Large intestine (tissue), 3 donors: ENCODE measurements around the gene ARHGAP22. TPM values are rescaled to one million over a fixed set of nuclear protein-coding genes. Genes with fewer than 3 reads are reported as not detected.
A peak's percentile ranks its signal among the peaks of the same experiment; 100 is the strongest.

ENCODE experiments used
- DNase-seq, 2 donors: peaks; one replicate each; pipeline versions ENCODE4 v3.0.0 to v3.0.0-alpha.2; 2013
- H3K27ac ChIP-seq: one replicate; pipeline ENCODE4 v1.5.1; 2013; ENCODE audit warnings: low read length
- H3K27me3 ChIP-seq: 2 replicates; pipeline ENCODE4 v1.6.1; 2013; ENCODE audit warnings: low read length; ENCODE audit not compliant: control insufficient read depth, insufficient read depth
- H3K36me3 ChIP-seq: 2 replicates; pipeline ENCODE4 v1.6.1; 2013; ENCODE audit warnings: low read length; ENCODE audit not compliant: control insufficient read depth, insufficient read depth
- H3K4me1 ChIP-seq: one replicate; pipeline ENCODE4 v1.6.1; 2013; ENCODE audit warnings: low read length; ENCODE audit not compliant: control insufficient read depth, insufficient read depth
- H3K4me3 ChIP-seq: one replicate; pipeline ENCODE4 v1.5.1; 2013; ENCODE audit warnings: low read length
- H3K9me3 ChIP-seq: one replicate; pipeline ENCODE4 v1.6.1; 2013; ENCODE audit warnings: mild to moderate bottlenecking, low read depth, low read length, moderate library complexity; ENCODE audit not compliant: control insufficient read depth
- whole genome bisulfite sequencing: methylation state at CpG from one replicate; pipeline ENCODE4 v1.1.5; 2013; ENCODE audit warnings: low lambda C conversion rate; ENCODE audit not compliant: insufficient coverage; 5-methylcytosine and 5-hydroxymethylcytosine counted together
- polyA plus RNA-seq: library from polyadenylated mRNA; unstranded; fragments of 120-200 nt; gene quantifications from one replicate; pipeline ENCODE4 v1.2.1, GENCODE V29; 2013

Gene ARHGAP22
- polyA plus RNA-seq, 1 donor = 2.7 TPM

- Histone ChIP-seq H3K36me3 (no peaks in the 10 kb centered on the region), H3K27me3 (peaks cover 15% of the 10 kb centered on the region), H3K27ac (no peak overlapping the region), H3K4me3 (no peak overlapping the region), H3K4me1 (peaks cover 4% of the 10 kb centered on the region), H3K9me3 (no peaks in the 10 kb centered on the region)
- no CpG with 5 or more reads among the region's 2 CpGs for WGBS
- DNase-seq = no peak
Measured at GRCh38 chr10:48599830-48600134, 5.1 kb downstream of the ARHGAP22 start.

- no peaks in the 10 kb centered on the region for H3K4me1 ChIP-seq
- no peak overlapping the region for H3K27ac ChIP-seq
- WGBS = no CpG with 5 or more reads among the region's 6 CpGs
- no peaks in the 10 kb centered on the region for H3K9me3 ChIP-seq
- H3K27me3 ChIP-seq = peaks cover 9% of the 10 kb centered on the region
- no peak overlapping the region for H3K4me3 ChIP-seq
- no peaks in the 10 kb centered on the region for H3K36me3 ChIP-seq
- no peak for DNase-seq
Measured at GRCh38 chr10:48598936-48599829, 5.7 kb downstream of the ARHGAP22 start.

GRCh38 chr10:48598243-48598935, 6.5 kb downstream of the ARHGAP22 start:
- H3K4me3 ChIP-seq = no peak overlapping the region
- H3K4me1 ChIP-seq = no peaks in the 10 kb centered on the region
- WGBS = no CpG with 5 or more reads among the region's 7 CpGs
- H3K27me3 ChIP-seq = peaks cover under 1% of the 10 kb centered on the region
- H3K9me3 ChIP-seq = no peaks in the 10 kb centered on the region
- no peaks in the 10 kb centered on the region for H3K36me3 ChIP-seq
- DNase-seq = peak in 1 of 2 donors; percentile 31
- no peak overlapping the region for H3K27ac ChIP-seq

GRCh38 chr10:48595539-48595932, 9.3 kb downstream of the ARHGAP22 start:
- H3K27me3 ChIP-seq = no peaks in the 10 kb centered on the region
- DNase-seq = no peak
- H3K36me3 ChIP-seq = no peaks in the 10 kb centered on the region
- no peak overlapping the region for H3K4me3 ChIP-seq
- H3K9me3 ChIP-seq = no peaks in the 10 kb centered on the region
- H3K27ac ChIP-seq = no peak overlapping the region
- H3K4me1 ChIP-seq = no peaks in the 10 kb centered on the region
- no CpG with 5 or more reads among the region's 3 CpGs for WGBS

GRCh38 chr10:48594803-48595538, 9.9 kb downstream of the ARHGAP22 start:
- Histone ChIP-seq H3K4me1 (no peaks in the 10 kb centered on the region), H3K27me3 (no peaks in the 10 kb centered on the region), H3K27ac (no peak overlapping the region), H3K36me3 (no peaks in the 10 kb centered on the region), H3K4me3 (no peak overlapping the region), H3K9me3 (no peaks in the 10 kb centered on the region)
- DNase-seq = no peak
- 29% methylated on average over 2 of the region's 7 CpGs for WGBS

- no CpG with 5 or more reads among the region's 4 CpGs for WGBS
- no peaks in the 10 kb centered on the region for H3K27me3 ChIP-seq
- no peak overlapping the region for H3K27ac ChIP-seq
- H3K36me3 ChIP-seq = no peaks in the 10 kb centered on the region
- no peaks in the 10 kb centered on the region for H3K4me1 ChIP-seq
- H3K9me3 ChIP-seq = no peaks in the 10 kb centered on the region
- DNase-seq = no peak
- no peak overlapping the region for H3K4me3 ChIP-seq
Measured at GRCh38 chr10:48594371-48594770, 10.5 kb downstream of the ARHGAP22 start.

GRCh38 chr10:48592346-48592745, 12.5 kb downstream of the ARHGAP22 start:
- WGBS = no CpG with 5 or more reads among the region's 6 CpGs

GRCh38 chr10:48590945-48591344, 13.9 kb downstream of the ARHGAP22 start:
- Histone ChIP-seq H3K4me3 (no peak overlapping the region), H3K27me3 (no peaks in the 10 kb centered on the region), H3K27ac (no peak overlapping the region), H3K36me3 (no peaks in the 10 kb centered on the region), H3K9me3 (no peaks in the 10 kb centered on the region), H3K4me1 (no peaks in the 10 kb centered on the region)
- no peak for DNase-seq
- no CpG with 5 or more reads among the region's 10 CpGs for WGBS

More at GRCh38 chr10:48592346-48592745, 12.5 kb downstream of the ARHGAP22 start:
- no peaks in the 10 kb centered on the region for H3K27me3 ChIP-seq
- no peak overlapping the region for H3K27ac ChIP-seq
- no peak overlapping the region for H3K4me3 ChIP-seq
- no peak for DNase-seq
- no peaks in the 10 kb centered on the region for H3K36me3 ChIP-seq
- H3K4me1 ChIP-seq = no peaks in the 10 kb centered on the region
- H3K9me3 ChIP-seq = no peaks in the 10 kb centered on the region

- 90% methylated on average over 3 of the region's 5 CpGs for WGBS
- no peak overlapping the region for H3K4me3 ChIP-seq
- no peaks in the 10 kb centered on the region for H3K36me3 ChIP-seq
- H3K27ac ChIP-seq = no peak overlapping the region
- H3K4me1 ChIP-seq = no peaks in the 10 kb centered on the region
- no peak for DNase-seq
- H3K9me3 ChIP-seq = no peaks in the 10 kb centered on the region
- H3K27me3 ChIP-seq = no peaks in the 10 kb centered on the region
Measured at GRCh38 chr10:48589266-48589665, 15.6 kb downstream of the ARHGAP22 start.

GRCh38 chr10:48587819-48588218, 17.1 kb downstream of the ARHGAP22 start:
- no peak overlapping the region for H3K4me3 ChIP-seq
- no peaks in the 10 kb centered on the region for H3K27me3 ChIP-seq
- no peak overlapping the region for H3K27ac ChIP-seq
- no peaks in the 10 kb centered on the region for H3K36me3 ChIP-seq
- WGBS = no CpG with 5 or more reads among the region's 3 CpGs
- no peaks in the 10 kb centered on the region for H3K4me1 ChIP-seq
- no peak for DNase-seq
- no peaks in the 10 kb centered on the region for H3K9me3 ChIP-seq
